NOMO-1 treated with DMSO at 0.1 percent for 48 hours (cell line): Measurements from ENCODE around the gene MCOLN1.

Source experiments
- DNase-seq: peaks from one replicate; lab custom pipeline; 2025; ENCODE audit not compliant: unreplicated experiment; lab: John Stamatoyannopoulos, UW

MCOLN1 gene

DNA sequence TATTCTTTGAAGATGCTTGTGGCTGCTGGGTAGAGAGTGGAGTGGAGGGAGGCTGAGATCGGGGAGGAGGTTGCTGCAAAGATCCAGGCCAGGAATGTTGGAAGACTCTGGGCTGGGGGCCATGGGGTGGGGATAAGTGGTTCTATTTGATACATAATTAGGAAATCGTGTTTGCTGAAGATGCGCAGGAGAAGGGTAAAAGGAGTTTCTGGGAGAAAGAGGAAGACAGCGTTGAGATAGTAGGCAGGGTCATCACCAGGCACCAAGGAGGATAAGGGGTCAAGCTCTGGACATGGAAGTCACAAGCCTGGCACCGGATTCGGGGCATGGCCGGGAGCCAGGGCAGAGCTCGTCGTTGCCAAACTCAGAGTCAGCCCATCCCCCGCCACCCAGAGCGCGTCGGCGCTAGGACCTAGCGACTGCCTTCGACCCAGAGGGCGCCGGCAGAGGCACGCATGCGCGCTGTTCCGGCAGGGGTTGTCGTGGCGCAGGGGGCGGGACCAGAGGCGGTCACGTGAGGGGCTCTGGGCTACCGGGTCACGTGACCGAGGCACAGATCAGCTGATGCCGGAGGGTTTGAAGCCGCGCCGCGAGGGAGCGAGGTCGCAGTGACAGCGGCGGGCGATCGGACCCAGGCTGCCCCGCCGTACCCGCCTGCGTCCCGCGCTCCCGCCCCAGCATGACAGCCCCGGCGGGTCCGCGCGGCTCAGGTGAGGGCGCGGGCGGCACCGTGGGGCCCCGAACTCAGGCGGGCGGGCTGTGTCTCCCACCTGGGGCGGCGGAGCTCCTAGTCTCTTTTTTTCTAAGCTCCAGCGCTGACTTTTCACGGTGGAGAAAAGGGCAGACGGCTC, at the start of gene MCOLN1:
Gene MCOLN1, plus strand, starts transcription at position 553 of the 851 bp plus-strand sequence. Its CDS starts 127 bp downstream, at position 680.
- peak; percentile 95 for DNase-seq

DNA sequence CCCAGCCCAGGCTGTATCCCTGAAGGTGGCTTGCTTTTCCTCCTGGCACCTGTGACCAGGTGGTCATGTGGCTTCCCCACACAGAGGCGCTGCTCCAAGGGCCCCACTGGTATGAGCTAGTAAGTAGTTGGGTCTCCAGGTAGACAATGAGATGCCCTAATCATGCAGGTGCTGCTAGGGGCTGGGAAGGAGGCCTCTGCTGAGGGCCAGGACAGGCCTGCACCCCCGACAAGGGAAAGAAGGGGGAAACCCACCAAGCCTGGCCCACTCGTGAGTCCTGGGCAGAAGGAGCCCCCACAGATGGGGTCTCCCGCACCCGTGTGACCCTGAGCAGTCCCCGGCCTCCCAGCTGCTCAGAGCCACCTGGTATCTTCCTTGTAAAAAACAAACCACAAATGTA, 46.8 kb upstream of the MCOLN1 start:
- DNase-seq = no peak

DNA sequence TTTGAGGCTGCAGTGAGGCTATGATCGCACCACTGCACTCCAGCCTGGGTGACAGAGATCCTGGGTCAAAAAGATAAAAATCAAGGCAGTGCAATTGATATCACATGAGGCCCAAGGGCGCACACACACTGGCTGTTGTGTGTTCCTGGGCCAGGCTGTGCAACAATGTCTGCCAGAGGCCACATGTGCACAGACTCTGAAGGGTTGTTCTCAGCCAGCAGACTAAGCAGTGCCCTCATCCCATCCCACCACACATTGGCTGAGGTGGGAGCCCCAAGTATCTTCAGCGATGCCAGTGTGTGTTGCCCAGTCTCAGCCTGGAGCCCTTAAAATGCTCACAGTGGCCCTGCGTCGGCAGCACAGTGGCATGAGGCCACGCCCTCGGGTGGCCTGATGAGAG, 46.2 kb upstream of the MCOLN1 start:
- no peak for DNase-seq

DNA sequence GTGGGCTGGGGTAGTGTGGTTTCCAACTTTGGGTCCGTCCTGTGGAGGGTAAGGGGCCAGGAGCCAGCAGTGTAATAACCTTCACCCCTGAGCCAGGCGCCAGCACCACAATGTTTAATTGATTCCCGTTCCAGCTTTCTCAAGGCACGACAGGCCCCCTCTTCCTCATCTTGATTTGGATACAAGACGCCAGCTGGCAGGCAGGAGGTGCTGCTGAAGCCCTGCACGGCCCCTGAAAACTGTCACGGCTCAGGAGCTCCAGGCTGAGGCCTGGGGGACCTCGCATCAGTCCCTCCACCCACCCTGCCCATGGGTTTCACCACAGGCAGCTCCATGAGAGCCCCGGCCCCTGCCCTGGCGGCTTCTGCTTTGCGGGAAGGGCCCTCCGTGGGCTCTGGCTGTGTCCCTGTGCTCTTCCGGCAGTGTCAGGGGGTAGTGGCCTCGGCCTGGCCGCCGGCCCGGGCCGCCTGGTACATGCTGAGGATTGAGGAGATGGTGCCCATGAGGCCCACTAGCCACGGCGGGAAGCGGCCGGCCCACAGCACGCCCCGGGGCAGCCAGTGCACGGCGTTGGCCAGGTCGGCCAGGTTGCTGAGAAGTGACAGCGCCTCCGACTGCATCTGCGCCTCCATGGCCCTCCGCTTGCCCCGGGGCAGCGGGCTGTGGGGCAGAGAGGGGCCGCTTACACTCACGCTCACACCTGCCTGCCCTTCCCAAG, 45.5 kb upstream of the MCOLN1 start:
- DNase-seq = no peak

DNA sequence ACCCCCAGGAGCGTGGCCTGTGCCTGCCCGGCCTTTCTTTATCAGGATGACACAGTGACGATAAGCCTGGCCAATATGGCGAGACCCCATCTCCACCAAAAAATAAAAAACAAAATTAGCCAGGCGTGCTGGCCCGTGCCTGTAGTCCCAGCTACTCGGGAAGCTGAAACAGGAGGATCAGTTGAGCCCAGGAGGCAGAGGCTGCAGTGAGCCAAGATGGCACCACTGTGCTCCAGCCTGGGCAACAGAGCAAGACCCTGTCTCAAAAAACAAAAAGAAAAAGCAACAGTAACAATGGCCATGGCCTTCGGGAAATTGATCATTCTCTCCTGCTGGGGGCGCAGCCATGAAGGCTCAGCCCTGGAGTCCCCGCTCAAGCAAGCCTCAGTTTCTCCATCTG, 44.7 kb upstream of the MCOLN1 start:
- no peak for DNase-seq

DNA sequence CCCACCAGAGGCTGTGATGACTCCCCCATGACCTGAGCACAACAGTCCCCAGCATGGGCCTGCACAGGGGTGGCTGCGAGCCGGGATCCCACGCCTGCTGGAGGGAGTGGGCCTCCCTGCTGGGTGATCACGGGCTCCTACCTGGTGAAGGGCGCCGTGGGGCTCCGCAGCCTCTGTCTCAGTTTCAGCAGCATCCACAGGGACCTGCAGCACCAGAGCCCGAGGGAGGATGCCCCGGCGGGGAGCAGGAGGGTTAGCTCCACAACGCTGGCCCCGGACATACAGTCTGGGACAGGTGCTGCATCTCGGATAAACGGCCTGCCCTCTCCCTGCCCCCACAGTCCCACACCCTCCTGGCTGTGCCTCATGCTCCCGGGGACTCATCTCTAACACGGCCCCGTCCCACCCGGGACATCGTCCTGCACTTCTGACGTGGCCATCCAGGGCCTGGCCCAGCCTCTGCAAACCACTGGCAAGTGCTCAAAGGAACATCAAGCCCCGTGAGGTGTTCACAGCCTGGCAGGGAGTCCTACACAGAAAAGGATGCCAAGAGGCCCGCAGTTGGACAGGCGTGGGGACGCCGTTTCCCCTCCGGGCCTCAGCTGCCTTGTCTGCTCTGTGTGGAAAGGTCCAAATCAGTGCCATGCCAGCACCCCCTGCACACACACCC, 44.1 kb upstream of the MCOLN1 start:
- no peak for DNase-seq

DNA sequence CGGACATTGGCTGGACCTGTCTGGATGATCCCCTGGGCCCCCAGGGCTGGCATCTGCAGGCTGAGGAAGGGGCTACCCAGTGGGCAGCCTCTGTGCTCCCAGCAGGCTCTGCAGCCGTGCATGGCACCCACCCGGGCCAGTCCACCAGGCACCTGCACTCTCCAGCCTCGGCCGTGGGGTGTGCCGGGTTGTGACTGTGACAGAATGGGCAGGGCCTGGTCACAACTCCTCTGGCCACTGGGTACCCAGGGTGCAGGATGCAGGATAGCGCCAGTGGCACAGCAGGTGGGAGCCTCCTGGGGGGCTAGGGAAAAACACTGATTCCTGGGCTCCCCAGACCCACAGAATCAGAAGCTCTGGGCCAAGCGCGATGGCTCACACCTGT, 43.6 kb upstream of the MCOLN1 start:
- DNase-seq = no peak

DNA sequence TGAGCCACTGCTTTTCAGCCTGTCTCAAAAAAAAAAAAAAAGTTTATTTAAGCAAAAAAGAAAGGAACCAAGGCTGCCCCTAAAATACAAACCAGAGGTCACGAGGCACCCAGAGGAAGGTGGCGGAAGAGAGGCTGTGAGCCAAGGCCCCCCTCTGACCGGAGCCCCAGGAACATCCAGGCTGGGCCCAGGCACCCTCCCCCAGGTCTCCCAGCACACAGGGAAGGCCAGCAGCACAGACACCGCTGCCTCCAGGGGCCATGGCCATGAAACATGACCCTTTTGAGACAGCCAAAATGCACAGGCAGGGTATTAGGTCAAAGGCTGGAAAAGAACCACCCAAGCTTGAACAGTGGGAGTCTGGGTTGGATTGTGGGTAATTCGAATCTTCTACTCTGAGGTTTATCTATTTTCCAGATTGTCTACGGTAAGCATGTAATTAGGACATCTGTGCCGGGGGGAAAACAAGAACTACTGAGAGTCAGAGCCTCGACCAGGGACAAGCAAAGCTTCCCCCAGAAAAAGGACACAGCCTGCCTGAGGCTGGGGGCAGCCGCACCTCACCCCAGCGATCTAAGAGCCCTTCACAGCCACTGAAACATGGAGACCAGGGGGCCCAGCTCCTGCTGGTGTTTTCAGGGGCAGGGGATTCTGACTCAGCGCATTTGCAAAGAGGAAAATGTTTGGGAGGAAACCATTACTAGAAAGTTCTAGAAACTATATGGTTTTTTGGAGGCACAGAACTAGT, 42.0 kb upstream of the MCOLN1 start:
- DNase-seq = no peak

DNA sequence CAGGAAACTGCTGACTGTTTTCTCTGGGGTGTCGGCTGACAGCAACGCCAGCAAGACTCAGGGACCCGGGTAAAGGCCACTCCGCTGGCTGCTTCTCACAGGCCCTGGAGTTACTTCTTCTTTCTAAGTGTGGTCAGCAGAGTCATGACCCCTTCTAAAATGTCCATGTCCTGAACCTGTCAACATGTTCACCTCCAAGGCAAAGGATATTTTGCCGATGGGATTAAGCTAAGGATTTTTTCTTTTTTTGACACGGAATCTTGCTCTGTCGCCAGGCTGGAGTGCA, 41.5 kb upstream of the MCOLN1 start:
- no peak for DNase-seq

DNA sequence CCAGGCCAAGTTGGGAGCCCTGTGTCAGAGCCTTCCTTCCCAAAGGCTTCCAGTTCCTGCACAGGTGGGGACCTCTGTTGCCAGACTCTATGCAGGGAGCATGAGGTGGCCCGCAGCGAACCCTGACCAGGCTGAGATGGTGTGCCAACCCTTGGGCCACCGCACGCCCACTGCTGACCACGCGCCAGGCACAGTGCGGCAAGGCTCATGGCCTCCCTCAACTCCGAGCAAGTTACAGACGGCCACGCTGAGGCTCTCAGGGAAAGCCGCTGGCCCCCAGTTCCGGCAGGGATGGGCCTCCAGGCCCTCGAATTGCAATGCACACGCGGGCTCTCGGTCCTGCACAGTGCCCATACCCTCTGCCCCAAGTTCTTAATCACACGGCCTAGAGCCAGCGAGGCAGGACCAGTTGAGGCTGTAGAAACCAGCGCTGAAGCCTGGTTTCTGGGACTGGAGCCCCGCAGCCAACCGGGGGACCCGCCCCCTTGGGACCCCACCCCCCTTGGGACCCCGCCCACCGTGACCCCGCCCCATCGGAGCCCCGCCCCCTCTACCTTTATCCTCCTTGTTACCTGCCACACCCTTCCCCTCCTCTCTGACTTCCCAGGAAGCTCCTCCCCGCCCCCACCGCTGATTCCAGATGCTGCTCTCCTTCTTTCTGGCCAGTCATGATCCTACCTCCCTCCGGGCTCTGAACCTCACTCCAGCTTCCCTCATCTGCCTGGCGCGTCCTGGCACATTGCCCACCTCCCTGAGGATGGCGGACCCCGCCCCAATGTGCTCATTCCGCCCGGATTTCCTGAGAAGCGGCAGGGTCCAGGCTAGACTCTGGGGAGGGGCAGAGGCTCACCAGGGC, 39.6 kb upstream of the MCOLN1 start:
- DNase-seq = no peak

DNA sequence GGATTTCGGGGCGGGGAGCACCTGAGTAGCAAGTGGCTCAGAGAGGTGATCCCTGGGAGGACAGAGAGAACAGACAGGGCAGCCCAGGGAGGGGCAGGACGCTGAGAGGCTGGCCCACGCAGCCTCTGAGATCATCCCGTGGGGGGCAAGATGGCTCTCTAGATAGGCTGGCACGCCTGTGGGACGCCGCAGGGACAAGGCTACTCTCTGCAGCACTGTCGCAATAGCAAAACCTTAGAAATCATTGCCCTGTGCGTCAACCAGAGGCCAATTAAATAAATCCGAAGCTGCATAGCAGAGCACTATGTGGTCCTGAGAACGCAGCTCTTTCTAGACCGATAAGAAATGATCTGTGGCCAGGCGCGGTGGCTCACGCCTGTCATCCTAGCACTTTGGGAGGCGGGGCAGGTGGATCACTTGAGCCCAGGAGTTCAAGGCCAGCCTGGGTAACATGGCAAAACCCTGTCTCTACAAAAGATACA, 38.7 kb upstream of the MCOLN1 start:
- DNase-seq = no peak

DNA sequence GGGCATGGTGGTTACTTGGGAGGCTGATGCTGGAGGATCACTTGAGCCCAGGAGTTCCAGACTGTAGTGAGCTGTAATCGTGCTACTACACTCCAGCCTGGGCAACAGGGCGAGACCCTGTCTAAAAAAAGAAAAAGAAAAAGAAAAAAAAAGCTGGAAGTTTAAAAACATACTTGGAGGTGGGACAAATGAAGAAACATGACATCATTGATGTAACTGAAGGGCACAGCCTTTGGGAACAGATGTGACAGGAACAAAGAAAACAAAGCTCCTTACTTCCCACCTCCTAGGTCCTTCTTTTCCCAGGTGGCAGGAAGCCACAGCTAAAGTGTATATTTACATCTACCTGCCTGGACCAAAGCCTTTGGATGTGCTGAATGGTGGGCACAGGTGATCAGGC, 35.5 kb upstream of the MCOLN1 start:
- DNase-seq = no peak

DNA sequence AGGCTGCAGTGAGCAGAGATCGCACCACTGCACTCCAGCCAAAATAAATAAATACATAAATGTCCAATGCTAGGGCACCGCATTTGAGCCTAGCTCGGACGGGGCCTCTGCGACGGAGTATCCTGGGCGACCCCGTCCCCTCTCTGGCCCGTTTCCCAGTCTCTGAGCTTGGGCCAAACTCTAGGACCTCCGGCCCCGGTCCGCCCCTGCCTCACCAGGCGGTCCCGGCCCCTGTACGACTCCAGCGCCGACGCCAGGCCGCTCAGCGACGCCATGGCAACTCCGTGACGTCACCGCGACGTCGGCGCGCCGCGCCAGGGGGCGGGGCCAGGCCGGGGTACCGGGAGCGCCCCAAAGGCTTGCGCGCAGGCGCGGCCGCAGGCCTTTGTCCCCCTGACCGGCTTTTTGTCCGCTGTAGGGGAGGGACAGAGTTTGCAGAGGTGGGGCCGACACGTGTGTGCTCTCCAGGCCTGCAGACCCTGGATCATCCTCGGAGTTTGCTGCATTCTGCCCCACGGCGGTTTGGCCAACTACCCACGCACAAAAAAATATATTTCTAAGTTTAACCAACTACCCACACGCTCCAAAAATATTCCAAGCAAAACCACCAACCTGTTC, 33.6 kb upstream of the MCOLN1 start, which contains the start of gene PEX11G:
Gene PEX11G, minus strand, starts transcription at position 300 of the 618 bp plus-strand sequence. Its CDS starts 25 bp downstream, at position 275.
- DNase-seq = peak; percentile 66

DNA sequence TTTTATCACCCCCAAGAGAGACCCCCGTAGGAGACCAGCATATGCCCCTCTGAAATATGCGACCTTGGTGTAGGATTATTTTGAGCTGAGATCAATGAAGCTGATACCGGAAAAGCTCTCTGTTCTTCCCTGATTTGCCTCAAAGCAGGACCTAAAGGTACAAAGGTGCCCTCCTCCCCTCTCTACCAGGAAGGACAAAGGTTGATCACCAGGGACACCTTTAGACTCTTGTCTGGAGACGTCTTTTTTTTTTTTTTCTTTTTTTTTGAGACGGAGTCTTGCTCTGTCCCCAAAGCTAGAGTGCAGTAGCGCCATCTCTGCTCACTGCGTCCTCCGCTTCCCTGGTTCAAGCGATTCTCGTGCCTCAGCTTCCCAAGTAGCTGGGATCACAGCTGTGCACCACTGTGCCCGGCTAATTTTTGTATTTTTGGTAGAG, 32.8 kb upstream of the MCOLN1 start:
- DNase-seq = no peak

DNA sequence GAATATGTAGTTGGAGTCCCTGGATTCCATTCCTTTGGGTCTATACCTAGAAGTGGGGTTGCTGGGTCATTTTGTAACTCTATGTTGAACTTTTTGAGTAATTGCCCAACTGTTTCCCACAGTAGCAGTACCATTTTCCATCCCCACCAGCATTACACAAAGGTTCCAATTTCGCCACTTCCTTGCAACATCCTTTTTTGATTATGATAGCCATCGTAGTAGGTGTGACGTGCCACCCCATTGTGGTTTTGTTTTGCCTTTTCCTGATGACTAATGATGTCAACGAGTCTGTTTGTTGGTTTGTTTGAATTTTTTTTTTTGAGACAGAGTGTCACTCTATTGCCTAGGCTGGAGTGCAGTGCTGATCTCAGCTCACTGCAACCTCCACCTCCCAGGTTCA, 30.3 kb upstream of the MCOLN1 start:
- peak; percentile 98 for DNase-seq

DNA sequence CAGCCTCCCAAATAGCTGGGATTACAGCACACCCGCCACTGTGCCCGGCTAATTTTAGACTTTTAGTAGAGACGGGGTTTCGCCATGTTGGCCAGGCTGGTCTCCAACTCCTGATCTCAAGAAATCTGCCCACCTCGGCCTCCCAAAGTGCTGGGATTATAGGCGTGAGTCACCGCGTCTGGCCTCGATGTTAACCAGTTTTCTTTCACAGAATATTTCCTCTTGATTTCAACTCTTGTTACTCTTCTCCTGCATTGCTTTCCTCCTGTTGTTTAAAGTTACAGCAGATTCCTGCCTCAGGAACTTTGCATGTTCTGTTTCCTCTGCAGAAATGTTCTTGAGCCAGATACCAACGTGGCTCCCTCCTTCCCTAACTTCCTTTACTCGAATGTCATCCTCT, 29.9 kb upstream of the MCOLN1 start:
- DNase-seq = no peak

DNA sequence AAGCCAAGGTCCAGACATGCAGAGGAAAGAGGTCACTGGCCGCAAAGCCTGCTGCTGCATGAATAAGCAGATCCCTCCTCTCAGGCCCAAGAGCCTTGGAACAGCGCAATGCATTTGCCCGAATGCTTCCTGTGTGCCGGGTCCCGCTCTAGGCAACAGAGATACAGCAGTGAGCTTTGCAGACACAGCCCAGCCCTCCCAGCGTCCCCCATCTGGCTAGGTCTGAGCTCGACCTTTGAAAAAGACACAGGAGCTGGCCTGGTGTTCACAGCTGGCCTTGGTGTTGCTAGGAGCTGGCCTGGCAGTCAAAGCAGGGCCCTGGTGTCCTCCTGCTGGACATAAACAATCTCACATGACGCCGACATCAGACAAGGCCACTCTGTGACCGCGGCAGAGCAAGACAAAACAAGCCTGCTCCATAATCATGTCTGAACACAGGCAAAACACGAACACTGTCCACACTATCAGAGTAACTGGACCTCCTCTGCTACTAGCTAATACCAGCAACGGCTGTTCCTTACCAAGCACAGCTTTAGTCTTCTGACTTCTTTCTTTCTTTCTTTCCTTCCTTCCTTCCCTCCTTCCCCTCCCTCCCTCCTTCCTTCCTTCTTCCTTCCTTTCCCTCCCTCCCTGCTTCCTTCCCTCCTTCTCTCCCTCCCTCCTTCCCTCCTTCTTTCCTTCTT, 27.9 kb upstream of the MCOLN1 start:
- DNase-seq = no peak

DNA sequence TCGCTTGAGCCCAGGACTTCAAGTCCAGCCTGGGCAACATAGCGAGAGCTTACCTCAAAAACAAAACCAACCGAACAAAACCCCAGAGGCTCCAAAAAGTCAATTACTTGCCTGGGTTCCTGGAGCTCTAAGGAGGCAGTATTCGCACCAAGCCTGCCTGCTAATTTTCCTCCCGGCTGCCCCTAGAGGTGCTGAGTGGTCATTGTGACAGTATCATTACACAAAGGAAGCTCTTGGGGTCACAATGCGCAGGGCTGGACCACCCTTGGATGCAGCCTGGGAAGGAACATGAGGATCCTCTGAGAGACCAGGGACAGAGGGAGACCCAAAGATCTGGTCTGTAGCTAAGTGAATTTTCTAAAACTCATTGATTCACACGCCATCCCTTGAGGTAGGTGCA, 25.1 kb upstream of the MCOLN1 start:
- DNase-seq = no peak

DNA sequence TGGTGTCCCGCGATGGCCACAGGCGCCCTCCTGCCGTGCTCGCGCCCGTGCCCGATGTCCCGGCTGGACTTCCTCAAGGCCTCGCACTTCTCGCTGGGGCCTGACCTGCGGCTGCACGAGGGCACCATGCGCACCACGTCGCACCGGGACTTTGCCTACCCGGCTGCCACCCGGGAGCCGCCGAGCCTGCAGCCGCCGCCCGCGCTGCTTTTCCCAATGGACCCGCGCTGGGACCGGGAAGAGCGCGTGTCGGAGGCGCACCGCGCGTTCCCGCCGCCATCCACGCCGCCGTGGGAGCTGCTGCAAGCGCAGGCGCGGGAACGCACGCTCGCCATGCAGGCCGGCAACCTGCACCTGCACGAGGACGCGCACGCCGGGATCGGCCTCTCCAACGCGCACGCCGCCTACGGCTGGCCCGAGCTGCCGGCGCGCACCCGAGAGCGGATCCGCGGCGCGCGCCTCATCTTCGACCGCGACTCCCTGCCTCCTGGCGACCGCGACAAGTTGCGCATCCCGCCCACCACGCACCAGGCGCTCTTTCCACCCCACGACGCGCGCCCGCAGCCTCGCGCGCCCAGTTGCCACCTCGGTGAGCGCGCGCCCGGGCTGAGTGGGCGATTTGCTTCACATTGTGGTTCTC, 21.5 kb upstream of the MCOLN1 start:
- DNase-seq = peak; percentile 44
